CD4-positive, alpha-beta T cell treated with Interleukin-21 for 1 hour (primary cell): ENCODE results near the gene STPG4.
"Not testable (repeated sequence)": the region's sequence is repeated elsewhere in the genome, so short reads cannot be mapped to it uniquely, and the experiment has no call there.

Source experiments
- DNase-seq: peaks from one replicate; pipeline ENCODE4 v3.0.0-alpha.2; 2020

STPG4 gene

DNA sequence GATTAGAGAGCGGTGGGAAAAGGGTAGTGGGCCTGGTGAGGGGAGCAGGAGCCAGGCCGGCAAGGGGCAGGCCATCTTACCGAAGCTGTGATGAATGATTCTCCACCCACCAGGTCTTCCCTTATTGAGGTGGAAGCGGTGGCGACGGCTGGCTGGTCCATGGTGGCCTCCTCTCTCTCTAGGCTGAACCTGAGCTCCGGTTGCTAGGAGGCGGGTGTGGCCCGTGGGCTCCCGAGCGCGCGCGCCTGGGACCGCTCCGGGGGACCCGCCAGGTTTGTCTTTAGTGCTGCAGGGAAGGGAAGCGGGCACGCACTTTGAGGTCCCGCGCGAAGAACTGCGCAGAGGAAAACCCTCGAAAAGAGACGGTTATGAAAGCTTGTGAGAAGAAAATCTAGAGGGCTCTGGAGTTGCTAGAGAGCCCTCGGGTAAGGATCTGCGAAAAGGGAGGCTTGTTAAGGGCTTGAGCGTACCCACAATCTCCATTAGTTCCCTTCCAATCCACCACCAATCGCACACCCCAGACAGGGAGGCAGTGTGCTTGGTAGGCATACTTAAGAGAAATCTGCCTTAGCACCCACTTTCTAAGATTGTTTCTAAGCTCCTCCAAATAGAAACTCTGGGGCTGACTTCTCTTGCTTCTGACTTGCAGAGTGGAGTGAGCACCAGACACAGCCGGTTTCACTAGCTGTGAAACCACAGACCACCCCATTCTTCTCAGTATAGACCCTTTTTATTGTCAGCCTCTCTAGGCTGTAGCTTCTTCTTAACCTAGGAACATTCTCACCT lies at the start of gene STPG4:
Gene STPG4, minus strand, starts transcription at position 218 of the 786 bp plus-strand sequence. Its CDS starts 57 bp downstream, at position 161.
- no peak for DNase-seq

- DNase-seq = no peak
Measured at GRCh38 chr2:47204691-47205090, 49.6 kb upstream of the STPG4 start.

- no peak for DNase-seq
Measured at GRCh38 chr2:47203995-47204394, 48.9 kb upstream of the STPG4 start.

DNA sequence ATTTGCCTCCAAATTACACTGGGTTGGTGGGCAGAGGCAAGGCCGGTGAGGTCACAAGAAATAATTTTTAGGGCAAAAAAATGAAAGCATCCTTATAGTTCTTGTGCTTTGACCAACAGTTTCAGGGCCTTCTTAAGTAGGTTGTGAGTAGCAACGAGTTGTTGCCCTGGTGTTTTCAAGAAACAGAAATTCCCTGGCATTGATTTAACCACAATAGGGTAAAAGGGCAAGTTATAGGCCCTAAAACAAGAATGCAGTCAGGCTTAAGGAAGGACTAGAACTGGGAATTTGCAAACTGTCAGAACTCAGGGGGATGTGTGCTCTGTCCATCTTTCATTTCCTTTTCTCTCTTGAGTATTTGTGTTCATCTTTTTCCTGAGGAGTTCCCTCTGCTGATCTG lies 46.1 kb upstream of the STPG4 start:
- no peak for DNase-seq

DNA sequence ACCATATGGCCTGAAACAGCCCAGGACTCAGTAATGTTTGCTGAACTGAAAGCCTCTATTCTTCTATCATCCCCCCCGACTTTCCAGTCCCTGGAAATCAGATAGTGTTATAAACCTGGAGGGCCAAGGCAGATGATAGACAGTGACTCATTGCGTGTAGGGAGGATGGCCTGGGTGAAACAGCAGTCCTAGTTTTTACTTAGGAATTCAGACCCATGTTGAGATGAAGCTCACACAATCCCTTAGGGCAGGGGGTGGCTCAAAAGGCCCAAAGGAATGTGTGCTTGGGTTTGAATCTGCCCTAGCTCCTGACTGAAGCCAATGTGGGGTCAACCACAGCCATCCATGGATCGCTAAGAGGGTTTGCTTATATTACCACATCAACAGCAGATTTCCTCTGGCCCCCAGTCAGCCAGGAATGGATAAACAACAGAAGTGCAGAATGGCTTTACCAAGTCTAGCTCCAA lies 43.9 kb upstream of the STPG4 start:
- no peak for DNase-seq

GRCh38 chr2:47196499-47196898 lies 41.4 kb upstream of the STPG4 start:
- no peak for DNase-seq

GRCh38 chr2:47196046-47196445 lies 40.9 kb upstream of the STPG4 start:
- no peak for DNase-seq

- no peak for DNase-seq
Measured at GRCh38 chr2:47195148-47195547, 40.0 kb upstream of the STPG4 start.

GRCh38 chr2:47194410-47194809 lies 39.3 kb upstream of the STPG4 start:
- no peak for DNase-seq

GRCh38 chr2:47193607-47194006 lies 38.5 kb upstream of the STPG4 start:
- no peak for DNase-seq

DNA sequence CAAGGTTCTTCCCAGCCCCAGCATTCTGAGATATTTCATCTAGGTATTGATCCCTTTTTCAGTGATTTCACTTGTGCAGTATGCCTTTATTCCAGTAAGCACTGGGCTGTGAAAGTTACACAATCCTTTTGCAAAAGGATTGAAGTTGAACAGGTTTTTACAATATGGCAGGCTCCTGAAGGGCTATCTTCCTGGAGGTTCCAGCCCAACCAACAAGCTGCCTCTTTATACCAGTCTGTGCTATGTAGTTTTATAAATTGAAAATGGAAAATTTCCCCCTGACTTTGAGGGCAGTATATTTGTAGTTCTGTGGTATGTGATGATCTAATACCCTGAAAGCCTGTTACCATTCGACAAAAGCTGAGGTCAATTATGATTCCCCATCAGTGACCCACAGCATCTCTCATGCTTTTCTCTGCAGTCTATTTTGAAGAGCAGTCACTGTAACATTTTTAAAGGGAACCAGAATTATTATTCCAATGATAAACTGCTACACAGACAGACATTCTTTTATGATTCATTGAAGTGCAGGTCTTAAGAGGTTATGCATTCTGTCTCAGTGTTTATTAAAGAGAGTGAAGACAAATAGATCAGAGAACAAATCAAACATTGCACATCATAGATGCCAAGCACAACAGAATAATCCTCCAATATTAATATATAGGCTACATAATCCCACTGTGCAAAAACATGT lies 35.2 kb upstream of the STPG4 start:
- DNase-seq = no peak

GRCh38 chr2:47189635-47190034 lies 34.5 kb upstream of the STPG4 start:
- no peak for DNase-seq

DNA sequence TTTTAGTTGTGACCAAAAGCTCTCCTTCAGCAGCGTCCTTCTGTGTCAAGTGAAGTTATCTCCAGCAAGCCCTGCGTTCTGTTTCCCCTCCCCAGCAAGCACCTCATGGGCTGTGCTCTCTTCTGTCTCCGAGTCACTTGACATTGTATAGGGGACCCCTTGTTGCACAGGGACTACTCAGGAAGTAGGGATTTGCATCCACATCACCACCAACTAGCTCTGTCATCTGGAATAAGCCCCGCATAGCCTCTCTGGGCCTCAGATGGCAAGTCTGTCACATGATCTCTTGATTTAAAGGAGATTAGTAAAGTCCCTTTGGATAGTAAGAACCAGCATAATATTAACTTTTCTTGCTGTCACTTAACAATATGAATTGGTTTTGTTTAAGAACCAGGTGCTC lies 32.0 kb upstream of the STPG4 start:
- DNase-seq = no peak

- DNase-seq = no peak
Measured at GRCh38 chr2:47186351-47186750, 31.2 kb upstream of the STPG4 start.

DNA sequence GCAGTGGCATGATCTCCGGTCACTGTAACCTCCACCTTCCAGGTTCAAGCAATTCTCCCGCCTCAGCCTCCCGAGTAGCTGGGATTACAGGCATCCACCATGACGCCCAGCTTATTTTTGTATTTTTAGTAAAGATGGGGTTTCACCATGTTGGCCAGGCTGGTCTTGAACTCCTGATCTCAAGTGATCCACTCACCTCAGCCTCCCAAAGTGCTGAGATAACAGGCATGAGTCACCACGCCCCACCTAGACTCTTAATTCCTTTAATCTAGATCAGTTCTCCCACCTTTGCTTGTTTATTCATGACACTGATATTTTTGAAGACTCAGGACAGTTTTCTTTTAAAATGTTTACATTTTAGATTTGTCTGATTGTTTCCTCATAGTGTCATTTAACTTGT lies 30.0 kb upstream of the STPG4 start:
- not testable (repeated sequence) for DNase-seq

DNA sequence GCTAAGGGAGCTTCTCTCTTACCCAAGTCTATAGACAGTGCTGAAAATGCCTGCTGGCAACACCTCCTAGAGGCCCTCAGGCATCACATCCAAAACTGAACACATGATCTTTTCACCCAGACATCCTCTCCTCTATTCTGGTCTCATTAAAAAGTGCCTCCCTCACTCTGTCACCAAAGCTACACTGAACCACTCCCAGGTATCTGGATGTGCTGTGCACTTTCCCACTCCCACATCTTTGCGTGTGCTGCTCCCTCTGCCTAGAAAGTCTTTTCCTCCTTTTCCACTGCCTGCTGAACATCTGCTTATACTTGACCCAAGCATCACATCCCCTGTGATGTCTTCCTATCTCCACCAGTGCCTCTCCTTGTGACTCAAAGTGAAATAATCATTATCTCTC lies 26.1 kb upstream of the STPG4 start:
- no peak for DNase-seq

- DNase-seq = no peak
Measured at GRCh38 chr2:47180531-47180930, 25.4 kb upstream of the STPG4 start.

DNA sequence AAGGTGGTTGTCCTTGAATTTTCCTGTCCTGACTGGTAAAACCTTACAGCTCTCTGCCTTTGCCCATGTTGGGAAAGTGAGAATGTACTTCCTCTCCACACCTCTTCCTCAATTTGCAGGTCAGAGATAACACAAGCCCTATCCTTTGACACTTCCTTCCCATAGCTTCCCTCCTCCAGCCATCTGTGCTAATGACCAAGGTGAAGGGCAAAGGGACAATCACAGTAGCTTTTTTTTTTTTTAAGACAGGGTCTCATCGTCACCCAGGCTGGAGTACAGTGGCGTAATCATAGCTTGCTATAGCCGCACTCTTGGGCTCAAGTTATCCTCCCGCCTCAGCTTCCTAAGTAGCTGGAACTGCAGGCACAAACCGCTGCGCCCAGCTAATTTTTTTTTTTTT lies 24.3 kb upstream of the STPG4 start:
- no peak for DNase-seq

DNA sequence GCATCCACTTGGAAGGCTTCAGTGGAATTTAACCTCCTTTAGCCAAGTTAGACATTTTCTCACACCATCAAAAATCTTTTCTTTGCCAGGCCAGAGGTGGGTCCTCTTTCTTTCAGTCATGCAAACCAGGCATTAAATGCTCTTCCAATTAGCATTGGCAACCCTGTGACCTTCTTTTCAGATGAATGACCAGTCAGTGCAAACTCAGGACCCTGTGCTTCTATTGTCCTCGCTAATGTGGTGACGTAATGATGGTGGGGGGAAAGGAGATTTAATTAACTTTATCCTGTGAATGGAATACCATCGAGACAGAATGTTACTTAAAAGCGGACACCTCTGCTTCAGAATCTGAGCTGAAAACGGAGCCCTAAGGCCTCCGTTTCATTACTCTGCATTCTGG lies 23.2 kb upstream of the STPG4 start:
- DNase-seq = no peak

DNA sequence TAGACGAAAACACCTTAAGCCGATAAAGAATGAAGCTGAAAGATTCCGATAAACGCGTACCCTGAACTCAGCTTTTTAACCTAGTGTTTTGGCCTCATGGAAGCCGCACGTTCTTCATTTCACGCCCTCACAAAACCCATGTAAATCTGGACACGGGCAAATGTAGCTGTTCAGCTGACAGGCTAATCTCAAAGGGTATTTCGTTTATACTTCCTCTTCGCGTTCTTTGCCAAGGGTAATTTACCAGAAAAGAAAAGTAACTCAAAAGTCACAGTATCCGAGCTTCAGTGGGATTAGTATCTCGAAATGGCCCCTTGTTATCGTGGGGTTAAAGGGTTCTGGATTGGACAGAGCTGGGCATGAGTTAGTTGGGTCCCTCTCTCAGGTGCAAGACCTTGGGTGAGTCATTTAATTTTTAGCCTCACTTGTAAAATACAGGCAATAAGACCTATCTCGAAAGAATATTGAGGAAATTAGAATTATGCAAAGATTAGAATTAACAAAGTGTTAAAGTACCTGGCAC lies 22.0 kb upstream of the STPG4 start:
- no peak for DNase-seq

GRCh38 chr2:47174733-47175361 lies 19.7 kb upstream of the STPG4 start:
- peak; percentile 62 for DNase-seq

- DNase-seq = peak; percentile 34
Measured at GRCh38 chr2:47173986-47174732, 19.1 kb upstream of the STPG4 start.
